Fibroblast of upper back skin (primary cell): ENCODE results near the gene SGTA.

Source experiments
- DNase-seq: peaks from one replicate; pipeline ENCODE4 v3.0.0-alpha.2; 2013

The SGTA gene

GRCh38 chr19:2809387-2810140, 26.5 kb upstream of the SGTA start:
- DNase-seq: no peak

GRCh38 chr19:2808129-2808941, 25.3 kb upstream of the SGTA start:
- DNase-seq: no peak

- DNase-seq: no peak
Measured at GRCh38 chr19:2807379-2808128, 24.5 kb upstream of the SGTA start.

- DNase-seq: no peak
Measured at GRCh38 chr19:2806736-2807378, 23.8 kb upstream of the SGTA start.

GRCh38 chr19:2805991-2806649, 23.0 kb upstream of the SGTA start:
- no peak for DNase-seq

GRCh38 chr19:2805261-2805900, 22.3 kb upstream of the SGTA start:
- DNase-seq: no peak

- DNase-seq: no peak
Measured at GRCh38 chr19:2804156-2805004, 21.3 kb upstream of the SGTA start.

- DNase-seq: no peak
Measured at GRCh38 chr19:2803486-2804155, 20.5 kb upstream of the SGTA start.

GRCh38 chr19:2802826-2803225, 19.8 kb upstream of the SGTA start:
- no peak for DNase-seq

- DNase-seq: no peak
Measured at GRCh38 chr19:2800506-2800905, 17.4 kb upstream of the SGTA start.

GRCh38 chr19:2799273-2800020, 16.4 kb upstream of the SGTA start:
- DNase-seq: no peak

GRCh38 chr19:2798733-2799132, 15.7 kb upstream of the SGTA start:
- DNase-seq: no peak

- no peak for DNase-seq
Measured at GRCh38 chr19:2798158-2798685, 15.1 kb upstream of the SGTA start.

GRCh38 chr19:2797280-2797679, 14.2 kb upstream of the SGTA start:
- DNase-seq: no peak

- DNase-seq: no peak
Measured at GRCh38 chr19:2796659-2797266, 13.7 kb upstream of the SGTA start.

- no peak for DNase-seq
Measured at GRCh38 chr19:2795827-2796658, 13.0 kb upstream of the SGTA start.

GRCh38 chr19:2793577-2793976, 10.5 kb upstream of the SGTA start:
- DNase-seq: no peak

- DNase-seq: no peak
Measured at GRCh38 chr19:2793126-2793525, 10.1 kb upstream of the SGTA start.
